Skin of body (tissue), 2 donors: Measurements from ENCODE around the gene STK25. TPM values are rescaled to one million over a fixed set of nuclear protein-coding genes. Genes with fewer than 3 reads are reported as not detected.

Experiments
- DNase-seq: peaks from one replicate; lab custom pipeline; 2025; lab: John Stamatoyannopoulos, UW
- total RNA-seq: library from RNA; depleted of rRNA; stranded (reverse); fragments of >200 nt; gene quantifications from one replicate; pipeline ENCODE4 v1.2.3, GENCODE V29; 2014

Gene STK25
- total RNA-seq, 1 donor from 2014 or later, result 107 TPM

DNA sequence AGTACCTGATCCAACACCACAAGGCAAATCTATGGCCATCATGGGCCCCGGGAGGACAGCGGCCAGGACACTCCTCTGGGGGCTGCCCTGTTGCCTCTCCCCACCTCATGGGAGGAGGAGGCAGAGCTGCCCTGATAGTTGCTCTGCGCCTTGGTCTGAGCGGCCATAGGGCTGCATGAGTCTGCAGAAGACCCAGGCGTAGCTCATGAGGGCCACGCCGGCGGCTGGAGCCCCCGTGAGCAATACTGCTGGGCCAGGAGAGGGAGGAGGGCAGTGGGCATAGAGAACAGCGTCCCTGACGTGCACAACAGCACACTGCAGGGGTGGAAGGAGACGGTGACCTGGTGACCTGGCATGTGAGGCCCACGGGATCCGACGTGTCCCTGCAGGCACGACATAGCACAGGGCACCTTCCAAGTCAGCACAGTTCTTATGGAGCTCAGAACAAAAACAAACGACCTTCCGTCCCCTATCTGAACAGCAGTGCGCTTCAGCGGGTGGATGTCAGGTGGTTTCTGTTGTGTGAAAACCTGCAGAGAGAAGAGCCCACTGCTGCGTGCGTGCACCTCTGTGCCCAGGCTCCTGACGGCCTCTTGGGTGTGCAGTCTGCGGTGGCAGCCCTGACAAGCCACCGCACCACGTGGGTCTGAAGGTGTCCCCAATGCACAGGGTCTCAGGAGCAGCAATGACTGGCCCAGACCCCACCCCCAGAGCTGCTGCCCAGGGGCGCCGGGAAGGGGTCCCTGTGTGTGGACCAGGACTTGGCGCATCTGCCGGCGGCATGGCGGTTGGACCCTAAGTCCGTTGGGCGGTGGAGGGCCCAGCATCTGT is 13.0 kb downstream of the STK25 start:
- no peak for DNase-seq

DNA sequence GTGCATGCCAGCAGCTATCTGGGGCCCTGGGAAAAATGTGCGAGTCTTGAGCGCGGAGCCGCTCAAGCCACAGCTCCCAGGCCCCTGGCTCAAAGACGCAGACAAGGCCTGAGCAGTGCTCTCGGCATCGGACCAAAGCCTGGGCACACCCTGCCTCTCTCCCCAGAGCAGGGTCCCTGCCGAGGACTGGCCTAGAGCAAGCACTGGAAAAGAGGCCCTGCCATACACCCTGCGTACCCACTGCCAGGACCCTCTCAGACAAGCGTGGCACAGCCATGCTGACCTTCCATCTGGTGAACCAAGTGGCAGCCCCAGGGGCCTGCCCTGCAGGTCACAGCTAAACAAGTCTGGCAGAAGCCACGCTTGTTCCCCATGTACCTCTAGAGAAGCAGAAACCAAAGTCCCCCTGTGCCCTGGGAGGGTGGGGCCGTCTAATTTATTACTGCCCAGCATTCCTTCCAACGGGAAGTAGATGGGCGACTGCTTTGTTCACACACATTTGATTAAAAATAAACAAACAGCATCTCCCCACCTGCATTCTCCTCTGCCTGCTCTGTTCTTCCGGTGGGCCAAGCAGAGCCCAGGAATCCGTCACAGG is 14.0 kb downstream of the STK25 start:
- DNase-seq, result no peak

DNA sequence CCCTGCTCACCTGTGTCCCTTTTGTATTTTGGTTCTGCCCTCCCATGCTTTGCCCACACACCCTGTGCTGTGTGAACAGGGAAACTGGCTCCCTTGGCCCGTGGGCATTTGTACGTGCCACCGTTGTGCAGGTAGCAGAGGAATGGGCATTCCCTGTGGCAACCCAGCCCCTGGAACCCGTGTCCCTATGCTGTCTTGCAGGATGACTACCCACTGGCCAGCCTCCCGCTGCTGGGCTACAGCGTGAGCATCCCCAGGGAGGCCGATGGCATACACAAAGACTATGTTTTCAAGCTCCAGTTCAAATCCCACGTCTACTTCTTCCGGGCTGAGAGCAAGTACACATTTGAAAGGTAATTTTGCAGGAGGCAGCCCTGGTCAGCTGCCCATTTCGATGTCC is 15.3 kb downstream of the STK25 start:
- no peak for DNase-seq

- DNase-seq, result no peak
Measured at GRCh38 chr2:241492174-241492565, 16.2 kb downstream of the STK25 start.

DNA sequence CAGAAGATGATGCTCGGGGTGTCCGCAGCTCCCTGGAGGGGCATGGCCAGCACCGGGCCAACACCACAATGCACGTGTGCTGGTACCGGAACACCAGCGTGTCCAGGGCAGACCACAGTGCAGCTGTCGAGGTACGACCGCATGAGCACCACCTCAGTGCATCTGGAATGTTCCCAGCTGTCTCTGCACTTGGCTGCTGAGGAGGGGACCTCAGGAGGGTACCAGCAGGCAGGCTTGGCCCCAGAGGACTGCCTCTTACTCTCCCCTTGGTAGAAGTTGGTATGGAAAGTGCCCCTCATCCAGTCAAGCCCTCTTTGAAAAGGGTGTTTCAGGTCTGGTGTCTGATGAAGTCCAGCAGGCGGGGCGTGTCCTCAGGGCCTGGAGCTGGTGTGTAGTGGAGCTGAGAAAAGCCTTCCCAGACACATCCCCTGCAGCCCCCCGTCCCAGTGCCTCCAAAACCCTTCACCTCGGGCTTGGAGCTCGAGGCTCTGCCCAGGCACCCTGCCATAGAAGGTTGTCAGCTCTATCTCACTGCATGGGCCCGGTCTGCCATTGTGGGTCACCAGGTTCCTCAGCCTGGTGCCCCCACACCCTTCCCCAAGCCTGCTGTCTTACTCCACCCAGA is 16.7 kb downstream of the STK25 start:
- no peak for DNase-seq

- no peak for DNase-seq
Measured at GRCh38 chr2:241490825-241491506, 17.4 kb downstream of the STK25 start.

DNA sequence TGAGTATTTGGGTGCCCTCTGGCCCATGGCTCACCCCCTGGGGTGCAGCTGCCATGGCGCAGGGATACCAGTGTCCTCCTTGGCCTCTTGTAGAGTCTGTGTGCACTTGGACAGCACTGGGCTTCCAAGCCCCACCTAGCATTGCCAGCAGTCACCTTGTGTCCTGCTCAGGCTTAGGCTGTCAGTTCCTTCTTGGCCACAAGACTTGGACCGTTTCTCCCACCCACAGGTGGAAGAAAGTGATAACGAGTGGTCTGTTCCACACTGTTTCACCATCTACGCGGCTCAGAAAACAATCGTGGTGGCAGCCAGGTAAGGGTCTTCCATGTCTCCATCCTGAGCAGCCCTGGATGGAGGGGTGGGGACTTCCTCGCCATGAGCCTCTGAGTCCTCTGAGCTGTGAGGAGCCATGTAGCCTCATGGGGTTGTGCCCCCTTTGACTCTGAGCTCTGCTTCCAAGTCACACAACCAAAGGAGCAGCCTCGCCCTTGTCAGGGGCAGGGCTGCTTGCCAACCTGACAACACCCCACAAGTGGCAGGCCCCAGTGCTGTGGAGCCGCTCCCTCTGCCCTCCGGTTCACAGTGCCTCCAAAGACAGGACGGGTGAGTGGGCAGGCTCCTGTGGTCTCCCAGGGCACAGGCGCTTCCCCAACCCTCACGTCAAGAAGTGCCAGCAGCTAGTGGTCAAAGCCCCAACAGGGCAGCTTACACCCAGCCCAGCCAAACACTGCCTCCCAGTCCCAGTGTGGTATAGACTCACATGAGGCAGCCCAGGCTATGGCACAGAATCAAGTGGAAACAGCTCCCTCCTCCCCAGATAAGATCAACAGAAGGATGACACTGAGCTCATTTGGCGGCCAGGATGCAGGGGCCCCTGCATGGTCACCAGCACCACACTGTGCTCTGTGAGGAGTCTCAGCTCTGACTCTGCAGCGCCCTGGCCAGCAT is 18.4 kb downstream of the STK25 start:
- DNase-seq, result no peak

DNA sequence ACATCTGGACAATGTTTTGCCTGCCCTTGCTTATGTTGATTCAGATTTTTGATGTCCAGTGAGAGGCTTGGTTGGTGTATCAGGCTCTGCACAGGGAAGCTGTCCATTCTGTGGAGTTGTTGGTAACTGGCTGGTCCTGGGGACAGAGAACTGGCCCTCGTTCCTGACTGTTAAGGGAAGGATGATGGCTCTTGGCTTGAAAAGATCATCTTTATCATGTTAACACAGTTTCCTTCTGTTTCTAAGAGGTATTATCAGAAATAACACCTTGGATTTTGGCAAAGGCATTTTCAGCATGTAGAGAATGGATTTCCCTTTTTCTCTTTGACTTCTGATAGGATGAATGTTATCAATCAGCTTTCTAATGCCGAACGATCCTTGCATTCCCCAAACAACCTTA is 19.3 kb downstream of the STK25 start:
- no peak for DNase-seq

GRCh38 chr2:241485172-241485911 is 23.0 kb downstream of the STK25 start:
- DNase-seq, result no peak

- no peak for DNase-seq
Measured at GRCh38 chr2:241483305-241483704, 25.1 kb downstream of the STK25 start.

DNA sequence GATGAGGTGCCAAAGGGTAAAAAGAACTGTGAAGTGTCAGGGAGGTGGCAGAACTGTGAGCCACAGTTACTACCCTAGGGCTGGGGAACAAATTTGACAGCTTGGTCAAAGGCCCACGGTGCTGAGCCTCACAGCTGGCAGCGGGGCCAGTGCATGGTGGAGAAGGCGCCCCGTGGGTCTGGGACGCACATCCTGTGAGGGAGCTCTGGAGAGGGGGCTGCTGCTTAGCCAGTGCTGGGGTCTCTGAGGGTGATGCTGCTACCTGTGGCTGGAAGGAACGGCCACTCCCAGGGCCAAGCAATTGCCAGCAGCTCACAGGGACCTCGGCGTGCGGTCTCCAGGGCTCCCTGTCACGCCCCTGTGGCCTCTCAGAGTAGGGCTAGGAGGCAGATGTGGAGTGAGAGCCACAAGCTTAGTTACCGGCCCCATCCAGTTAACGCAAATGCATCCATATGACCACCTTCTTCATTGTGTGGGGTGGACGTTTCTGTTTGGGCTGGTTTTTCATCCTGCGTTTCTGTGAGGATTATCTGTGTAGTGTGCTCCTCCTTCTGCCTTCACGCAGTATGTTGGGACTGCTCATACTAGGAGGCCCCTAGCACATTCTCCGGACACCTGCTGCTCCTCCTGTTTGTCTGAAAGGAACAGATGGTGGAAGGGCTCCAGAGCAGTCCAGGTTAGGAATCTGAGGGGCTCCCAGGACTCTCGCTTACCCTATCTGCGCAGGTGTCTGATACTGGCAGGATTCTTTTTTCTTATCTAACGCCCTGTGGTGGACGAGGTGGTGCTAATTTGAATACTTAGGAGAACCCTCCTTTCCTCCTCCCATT is 26.0 kb downstream of the STK25 start:
- DNase-seq, result no peak

DNA sequence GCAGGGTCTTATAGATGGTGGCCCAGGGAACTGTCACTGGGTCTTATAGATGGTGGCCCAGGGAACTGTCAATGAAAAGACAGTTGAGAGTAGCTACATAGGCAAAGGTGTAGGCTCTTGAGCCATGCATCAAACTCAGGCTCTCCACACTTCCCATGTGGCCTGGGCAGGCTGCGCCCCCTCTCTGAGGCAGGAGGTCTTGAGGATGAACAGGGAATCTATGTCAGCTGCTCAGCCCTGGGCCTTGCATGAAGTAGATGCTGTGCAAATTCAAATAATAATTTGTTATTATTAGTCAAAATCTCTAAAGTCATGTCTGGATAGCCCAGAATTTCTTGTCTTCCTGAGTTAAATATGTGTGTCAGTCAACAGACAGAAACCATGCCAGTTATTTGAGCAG is 26.7 kb downstream of the STK25 start:
- DNase-seq, result no peak

DNA sequence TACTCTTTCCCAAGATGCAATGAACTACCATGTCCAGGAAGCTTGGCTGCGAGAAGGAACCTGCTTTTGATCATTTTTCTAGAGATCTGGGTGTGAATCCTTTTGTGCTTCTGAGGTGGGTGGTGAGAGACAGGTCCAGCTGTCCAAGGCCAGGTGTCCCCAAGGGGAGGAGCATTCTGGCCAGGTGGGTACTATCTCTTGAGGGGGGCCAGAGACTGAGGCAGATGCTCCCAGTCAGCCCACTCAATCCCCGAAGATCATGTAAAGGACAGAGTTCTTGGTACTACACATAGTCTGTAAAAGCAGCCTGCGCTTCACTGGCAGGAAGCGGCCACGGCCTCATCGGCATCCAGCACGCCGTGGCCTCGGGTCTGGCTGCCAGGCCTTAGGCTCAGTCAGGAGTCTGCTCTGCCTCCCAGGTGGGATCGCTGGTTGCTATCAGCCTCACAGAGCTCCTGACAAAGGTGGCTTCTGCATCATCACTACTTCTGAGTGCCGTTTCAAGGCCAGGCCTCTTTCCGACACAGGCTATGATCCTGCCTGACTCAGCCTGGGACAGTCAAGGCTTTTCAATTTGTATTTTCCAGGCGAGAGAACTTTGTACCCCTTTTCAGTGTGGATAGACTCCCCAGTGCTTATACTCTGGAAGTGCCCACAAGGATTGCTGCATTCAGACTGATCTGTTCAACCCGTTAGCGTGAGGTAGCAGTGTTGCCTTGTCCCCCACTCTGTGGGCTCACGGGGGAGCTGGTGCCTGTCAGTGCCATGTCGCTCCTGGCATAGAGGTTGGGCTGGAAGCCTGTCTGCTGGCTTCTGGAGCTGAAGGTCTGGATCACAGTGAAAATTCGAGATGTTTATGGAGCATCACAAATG is 29.1 kb downstream of the STK25 start:
- DNase-seq, result no peak

GRCh38 chr2:241478166-241478565 is 30.2 kb downstream of the STK25 start:
- DNase-seq, result no peak

DNA sequence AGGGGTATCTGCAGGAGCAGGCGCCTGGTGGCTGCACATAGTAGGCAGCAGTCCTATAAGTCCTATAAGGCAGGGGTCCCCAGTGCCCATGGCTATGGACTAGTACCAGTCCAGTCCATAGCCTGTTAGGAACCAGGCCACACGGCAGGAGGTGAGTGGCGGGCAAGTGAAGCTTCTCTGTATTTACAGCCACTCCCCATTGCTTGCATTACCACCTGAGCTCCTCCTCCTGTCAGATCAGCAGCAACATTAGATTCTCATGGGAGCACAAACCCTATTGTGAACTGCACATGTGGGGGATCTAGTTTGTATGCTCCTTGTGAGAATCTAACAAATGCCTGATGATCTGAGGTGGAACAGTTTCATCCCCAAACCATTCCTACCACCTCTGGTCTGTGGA is 33.1 kb downstream of the STK25 start:
- DNase-seq, result no peak

DNA sequence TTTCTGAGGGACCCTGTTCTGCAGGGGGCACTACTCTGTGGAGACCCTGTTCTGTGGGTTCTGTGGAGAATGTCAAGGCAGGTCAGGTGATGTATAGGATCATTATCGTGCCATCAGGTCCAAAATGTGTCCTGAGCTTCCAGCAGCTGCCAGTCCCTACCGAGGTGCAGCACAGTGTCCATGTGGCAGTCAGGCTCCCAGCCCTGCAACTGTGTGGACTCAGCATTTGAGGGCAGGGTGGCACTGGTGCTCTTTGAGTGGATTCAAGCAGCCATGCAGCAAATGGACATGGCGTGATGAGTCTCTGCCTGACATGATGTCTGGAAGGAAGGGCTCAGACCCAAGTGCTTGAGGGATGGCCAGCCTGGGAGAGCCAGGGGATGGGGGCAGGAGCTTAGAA is 35.0 kb downstream of the STK25 start:
- DNase-seq, result no peak

DNA sequence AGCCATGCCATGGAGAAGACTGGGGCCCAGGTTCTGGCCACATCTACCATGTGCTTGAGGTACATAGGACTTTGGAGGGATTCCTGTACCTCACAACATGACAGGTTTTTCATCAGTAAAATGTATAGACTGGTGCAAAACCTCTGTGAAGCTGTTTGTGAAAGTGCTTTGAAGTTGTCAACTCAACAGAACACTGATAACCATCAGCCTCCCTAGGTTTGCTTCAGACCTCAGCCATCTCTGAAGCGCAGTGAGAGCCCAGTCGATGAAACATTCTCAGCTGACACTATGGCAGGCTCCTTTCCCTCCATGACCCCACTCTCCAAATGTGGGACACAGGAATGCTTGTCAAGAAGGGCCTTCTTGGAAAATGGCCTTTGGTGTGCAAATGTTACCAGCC is 38.6 kb downstream of the STK25 start:
- DNase-seq, result no peak

- no peak for DNase-seq
Measured at GRCh38 chr2:241468476-241468781, 40.0 kb downstream of the STK25 start.
